ENCODE results near the gene P3R3URF.

The P3R3URF gene

DNA sequence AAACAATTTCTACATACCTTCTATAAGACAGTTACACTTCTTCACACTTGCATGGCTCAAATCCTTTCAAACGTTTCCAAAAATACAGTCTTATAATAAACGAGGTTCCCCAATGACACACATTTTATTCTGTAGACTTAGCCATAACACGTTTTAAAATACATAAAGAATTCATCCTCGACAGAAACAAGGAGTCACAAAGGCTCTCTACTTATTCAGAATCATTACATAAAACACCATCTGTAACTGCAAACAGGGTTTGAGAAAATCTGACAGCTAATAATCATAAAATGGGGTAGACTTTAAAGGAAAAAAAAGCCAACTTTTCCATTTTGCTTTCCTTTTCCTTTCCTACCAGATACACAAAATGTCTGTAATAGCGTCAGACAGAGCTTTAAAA lies 45.7 kb downstream of the P3R3URF start:
- no peak overlapping the region for H3K4me3 Mint-ChIP-seq
- H3K27me3 Mint-ChIP-seq, result peaks cover 0 to 6% of the 10 kb centered on the region in 2 donors
- no peaks in the 10 kb centered on the region for H3K9me3 Mint-ChIP-seq
- ATAC-seq (replicated peaks) (no peak), DNase-seq (no peak)
- peaks cover 19 to 22% of the 10 kb centered on the region in 2 donors for H3K4me1 Mint-ChIP-seq (ENCODE audit: low read depth in 2 of 2)
- H3K36me3 Mint-ChIP-seq (ENCODE audit: insufficient read depth), result peaks cover 5% of the 10 kb centered on the region
- H3K27ac Mint-ChIP-seq, result no peak overlapping the region

DNA sequence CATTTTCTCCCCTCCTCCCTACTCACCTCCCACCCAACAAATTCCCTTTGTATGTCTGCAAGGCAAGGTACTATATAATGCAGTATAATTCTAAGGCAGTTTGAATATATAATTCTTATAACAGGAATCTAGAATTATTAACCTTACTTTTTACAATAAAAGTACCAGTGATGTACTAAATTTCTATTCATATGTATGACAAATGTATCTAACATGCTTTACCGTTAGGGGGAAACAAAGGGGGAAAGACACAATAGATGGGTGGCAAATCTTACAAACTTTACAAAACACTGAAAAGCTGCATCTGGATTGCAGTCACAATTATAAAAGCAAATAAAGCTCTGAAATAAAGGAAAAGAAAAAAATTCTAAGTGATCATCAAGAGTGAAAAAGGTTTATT lies 46.2 kb downstream of the P3R3URF start:
- no peak for ATAC-seq (replicated peaks)
- peaks cover 0 to 6% of the 10 kb centered on the region in 2 donors for H3K27me3 Mint-ChIP-seq
- H3K27ac Mint-ChIP-seq, result no peak overlapping the region
- H3K4me3 Mint-ChIP-seq, result no peak overlapping the region
- DNase-seq, result no peak
- H3K4me1 Mint-ChIP-seq (ENCODE audit: low read depth in 2 of 2), result peaks cover 19 to 22% of the 10 kb centered on the region in 2 donors
- no peaks in the 10 kb centered on the region for H3K9me3 Mint-ChIP-seq
- peaks cover 5% of the 10 kb centered on the region for H3K36me3 Mint-ChIP-seq (ENCODE audit: insufficient read depth)

DNA sequence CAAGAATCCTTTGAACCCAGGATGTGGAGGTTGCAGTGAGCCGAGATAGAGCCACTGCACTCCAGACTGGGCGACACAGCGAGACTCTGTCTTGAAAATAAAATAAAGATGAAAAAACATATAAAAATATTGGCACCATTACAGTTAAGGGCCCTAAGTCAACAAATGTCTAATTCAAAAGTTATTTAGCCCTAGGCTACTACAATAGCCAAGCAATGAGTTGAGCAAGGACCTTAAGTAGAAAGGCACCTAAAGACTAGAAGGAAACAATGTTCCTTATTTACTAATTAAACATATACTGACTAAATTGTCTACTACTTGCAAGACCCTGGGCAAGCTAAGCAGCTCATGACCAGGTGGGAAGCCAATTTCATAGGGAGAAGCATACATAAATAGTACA lies 47.9 kb downstream of the P3R3URF start:
- Mint-ChIP-seq H3K4me3 (no peak overlapping the region), H3K9me3 (no peaks in the 10 kb centered on the region), H3K27me3 (peaks cover 0 to 6% of the 10 kb centered on the region in 2 donors), H3K4me1 (ENCODE audit: low read depth in 2 of 2) (peaks cover 13 to 14% of the 10 kb centered on the region in 2 donors), H3K36me3 (ENCODE audit: insufficient read depth) (peaks cover 5% of the 10 kb centered on the region), H3K27ac (no peak overlapping the region)
- no peak for DNase-seq
- no peak for ATAC-seq (replicated peaks)
